HG02642 (cell line): ENCODE measurements around the gene TRAPPC6A.

Experiments
- ATAC-seq: cut with Tn5 transposase; IDR thresholded peaks from one replicate; pipeline ENCODE4 v1.9.1; 2021; ENCODE audit warnings: mild to moderate bottlenecking; ENCODE audit not compliant: unreplicated experiment, poor library complexity

TRAPPC6A gene

DNA sequence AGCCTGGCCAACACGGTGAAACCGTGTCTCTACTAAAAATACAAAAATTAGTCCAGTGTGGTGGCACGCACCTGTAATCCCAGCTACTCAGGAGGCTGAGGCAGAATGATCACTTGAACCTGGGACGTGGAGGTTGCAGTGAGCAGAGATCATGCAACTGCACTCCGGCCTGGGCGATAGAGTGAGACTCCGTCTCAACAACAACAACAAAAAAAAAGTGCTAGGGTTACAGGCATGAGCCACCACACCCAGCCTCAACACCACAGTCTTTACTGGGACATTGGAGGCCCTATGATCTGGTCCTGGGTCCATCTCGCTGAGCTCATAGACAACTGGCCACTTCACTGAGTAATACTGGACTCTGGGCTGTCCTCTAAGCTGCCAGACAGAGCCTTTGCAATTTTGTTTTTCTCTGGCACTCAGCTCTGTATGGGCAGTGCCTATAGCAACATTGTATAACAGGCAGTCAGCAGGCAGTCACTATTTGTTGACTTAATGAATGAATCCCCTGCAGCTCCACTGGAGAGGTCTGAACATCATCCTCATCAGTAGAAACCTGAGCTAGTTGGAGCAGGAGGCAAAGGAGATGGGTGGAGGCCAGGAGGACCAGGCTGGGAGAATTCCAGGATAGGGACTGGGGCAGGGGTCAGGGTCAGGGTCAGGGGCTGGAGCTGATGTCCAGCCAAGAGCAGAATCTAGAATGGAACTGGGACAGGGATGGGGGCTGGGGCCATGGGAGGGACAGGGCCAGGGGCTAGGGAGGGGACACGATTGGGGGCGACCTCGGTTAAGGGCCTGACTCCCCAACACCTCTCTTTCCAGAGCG lies 8.7 kb upstream of the TRAPPC6A start:
- no peak for ATAC-seq

DNA sequence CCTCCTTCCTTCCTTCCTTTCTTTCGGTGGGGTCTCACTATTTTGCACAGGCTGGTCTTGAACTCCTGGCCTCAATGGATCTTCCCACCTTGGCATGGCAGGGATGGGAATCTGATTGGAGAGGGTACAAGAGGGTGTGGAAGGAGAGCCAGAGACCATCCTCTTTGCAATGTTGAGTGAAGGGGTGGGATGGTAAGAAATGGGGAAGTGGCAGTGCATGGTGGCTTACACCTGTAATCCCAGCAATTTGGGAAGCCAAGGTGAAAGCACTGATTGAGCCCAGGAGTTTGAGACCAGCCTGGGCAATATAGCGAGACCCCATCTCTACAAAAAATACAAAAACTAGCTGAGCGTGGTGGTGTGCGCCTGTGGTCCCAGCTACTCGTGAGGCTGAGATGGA lies 6.1 kb upstream of the TRAPPC6A start:
- no peak for ATAC-seq

DNA sequence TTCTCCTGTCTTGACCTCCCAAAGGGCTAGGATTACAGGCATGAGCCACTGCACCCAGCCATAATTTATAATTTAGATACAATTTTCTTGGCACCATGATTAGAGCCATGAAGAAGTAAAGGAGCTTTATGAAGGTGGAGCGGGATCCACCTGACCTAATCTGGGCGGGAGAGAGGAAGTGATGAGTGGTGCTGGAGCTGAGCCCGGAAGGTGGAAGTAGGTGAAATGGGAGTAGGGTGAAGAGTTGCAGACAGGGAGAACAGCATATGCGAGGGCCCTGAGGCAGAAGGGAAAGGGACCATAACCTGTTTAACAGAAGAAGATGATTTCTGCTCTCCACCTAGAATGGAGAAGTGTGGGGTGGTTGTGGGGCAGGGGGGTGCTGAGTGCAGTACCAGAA lies 4.7 kb upstream of the TRAPPC6A start:
- ATAC-seq = no peak

DNA sequence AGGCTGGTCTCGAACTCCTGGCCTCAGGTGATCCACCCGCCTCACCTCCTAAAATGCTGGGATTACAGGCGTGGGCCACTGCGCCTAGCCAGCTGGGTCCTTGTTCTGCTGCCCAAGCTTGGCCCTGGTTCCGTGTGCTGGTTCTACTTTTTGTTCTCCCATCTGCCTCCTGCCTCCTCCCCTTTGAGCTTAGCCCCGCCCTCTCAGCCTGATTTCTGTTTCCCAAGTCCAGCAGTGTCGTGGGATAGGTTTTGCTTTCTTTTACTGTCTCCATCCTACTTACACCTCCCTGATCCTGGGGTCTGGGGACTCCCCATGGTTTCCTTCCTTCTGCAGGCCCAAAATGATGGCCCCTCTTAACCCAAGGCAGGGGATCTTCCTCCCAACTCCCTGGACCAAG lies 2.9 kb upstream of the TRAPPC6A start:
- no peak for ATAC-seq

DNA sequence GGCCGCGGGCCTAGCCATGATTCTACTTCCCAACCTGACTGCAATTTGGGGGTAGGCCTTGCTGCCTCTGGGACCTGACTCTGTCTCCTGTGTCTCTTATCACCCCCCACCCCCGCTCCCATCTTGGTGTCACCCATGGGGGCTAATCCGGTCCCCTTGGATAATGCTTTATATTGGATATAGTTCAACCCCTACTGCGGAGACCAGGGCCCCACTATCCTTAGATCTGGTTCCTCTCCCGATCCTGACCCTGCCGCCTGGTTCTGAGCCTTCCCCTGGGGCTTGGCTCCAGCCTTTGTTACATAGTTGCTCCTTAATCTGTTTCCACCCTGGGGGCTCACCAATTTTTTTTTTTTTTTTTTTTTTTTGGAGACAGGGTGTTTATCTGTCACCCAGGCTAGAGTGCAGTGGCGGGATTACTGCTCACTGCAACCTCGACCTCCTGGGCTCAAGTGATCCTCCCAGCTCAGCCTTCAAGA lies 1.9 kb upstream of the TRAPPC6A start:
- no peak for ATAC-seq

DNA sequence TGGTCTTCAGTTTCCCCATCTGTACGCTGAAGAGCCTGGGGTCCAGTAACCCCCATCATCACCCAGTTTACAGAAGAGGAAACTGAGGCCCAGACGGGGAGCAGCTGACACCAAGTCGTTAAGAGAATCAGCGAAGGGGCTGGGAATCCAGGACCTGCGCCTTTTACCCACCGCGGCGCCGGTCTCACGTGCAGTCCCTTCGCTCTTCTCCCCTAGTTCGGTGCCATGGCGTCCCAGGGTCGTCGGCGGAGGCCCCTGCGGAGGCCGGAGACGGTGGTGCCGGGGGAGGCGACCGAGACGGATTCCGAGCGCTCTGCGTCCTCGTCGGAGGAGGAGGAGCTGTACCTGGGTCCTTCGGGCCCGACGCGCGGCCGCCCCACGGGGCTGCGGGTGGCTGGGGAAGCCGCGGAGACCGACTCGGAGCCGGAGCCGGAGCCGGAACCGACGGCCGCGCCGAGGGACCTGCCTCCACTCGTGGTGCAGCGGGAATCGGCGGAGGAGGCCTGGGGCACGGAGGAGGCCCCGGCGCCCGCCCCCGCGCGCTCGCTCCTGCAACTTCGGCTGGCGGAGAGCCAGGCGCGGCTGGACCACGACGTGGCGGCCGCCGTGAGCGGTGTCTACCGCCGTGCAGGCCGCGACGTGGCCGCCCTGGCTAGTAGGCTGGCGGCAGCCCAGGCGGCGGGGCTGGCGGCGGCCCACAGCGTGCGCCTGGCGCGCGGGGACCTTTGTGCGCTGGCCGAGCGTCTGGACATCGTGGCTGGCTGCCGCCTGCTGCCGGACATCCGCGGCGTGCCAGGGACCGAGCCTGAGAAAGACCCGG lies 1.2 kb upstream of the TRAPPC6A start:
- peak; percentile 6 for ATAC-seq

DNA sequence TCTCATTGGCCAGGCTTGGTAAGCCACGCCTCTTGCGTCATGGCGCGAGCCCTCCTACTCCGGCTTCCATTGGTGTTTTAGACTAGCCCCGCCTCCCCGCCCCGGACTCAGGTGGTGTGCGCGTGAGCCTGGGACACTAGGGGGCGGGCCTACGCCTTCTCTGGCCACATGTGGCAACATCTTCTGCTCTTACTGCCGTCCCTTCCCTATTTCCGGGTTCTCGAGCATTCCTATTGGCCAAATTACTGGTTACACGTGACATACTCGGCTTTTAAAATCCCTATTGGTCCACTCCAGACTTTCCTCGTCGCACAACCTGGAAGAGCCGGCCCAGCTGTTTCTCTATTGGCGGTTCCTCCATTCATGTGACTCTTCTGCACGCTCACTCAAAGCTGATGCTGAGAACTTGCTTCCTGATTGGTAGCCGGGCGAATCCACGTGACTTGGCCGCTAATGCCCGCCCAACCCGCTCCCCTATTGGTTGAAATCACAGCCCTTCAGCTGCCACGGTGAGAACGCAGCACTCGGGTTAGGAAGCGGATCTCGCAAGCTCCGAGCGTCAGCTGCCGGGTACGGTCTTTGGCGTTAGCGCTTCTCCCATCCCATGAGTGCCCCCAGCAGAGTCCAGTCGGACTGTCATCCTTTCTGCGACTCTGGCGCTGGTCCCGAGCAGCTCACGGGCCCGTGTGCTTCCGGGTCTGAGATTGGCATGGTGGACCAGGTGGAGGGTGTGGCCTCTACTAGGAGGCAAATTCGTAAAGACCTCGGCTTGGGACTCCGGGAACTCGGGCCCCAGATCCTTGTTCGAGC lies 430 bp upstream of the TRAPPC6A start, which contains the start of gene BLOC1S3:
TSS of gene BLOC1S3 (plus strand) at position 523 of the 810 bp plus-strand sequence. CDS start 513 bp downstream, outside the sequence.
- peak; percentile 83 for ATAC-seq

DNA sequence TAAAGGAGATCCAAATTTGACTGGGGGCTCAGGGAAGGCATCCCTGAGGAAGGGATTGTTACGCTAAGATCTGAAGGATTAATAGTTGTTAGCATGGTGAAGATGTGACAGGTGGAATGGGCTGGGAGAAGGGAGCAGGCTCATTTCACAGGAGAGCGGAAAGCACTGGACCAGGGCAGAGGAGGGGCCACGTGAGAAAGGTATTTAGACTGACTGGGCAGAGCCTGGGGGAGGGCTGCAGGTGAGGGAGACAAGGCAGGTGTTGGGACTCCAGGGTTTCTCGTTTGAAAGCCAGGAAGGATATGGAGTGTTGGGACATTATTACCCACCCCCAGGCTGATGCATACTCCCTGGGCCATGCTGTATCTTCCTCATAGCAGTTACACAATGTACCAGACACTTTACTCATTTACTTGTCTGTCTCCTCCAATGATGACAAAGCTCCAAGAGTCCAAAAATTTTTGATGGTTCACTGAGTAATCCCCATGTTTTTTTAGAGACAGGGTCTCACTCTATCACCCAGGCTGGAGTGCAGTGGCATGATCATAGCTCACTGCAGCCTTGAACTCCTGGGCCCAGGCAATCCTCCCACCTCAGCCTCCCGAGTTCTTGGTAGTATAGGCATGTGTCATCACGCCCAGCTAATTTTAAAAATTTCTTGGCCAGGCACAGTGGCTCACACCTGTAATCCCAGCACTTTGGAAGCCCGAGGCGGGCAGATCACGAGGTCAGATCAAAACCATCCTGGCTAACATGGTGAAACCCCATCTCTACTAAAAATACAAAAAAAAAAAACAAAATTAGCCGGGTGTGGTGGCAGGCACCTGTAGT lies 2.3 kb downstream of the TRAPPC6A start:
- no peak for ATAC-seq

DNA sequence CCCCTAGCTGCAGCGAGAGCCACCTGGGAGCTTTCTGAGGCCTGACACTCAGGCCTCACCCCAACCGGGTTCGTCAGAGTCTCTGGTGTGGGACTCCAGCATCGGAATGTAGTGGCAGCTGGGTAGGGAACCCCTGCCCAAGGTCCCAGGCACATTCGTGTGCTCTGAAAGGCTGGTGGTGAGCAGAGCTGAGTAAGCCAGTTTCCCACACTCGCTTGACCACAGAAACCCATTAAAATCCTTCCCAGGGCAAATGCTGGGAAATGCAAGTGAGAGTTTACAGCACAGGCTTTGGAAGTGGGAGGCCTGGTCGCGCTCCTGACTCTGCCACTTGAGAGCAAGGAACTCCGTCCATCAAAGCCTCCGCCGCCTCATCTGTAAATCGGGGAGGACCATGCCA lies 4.2 kb downstream of the TRAPPC6A start:
- ATAC-seq = no peak

DNA sequence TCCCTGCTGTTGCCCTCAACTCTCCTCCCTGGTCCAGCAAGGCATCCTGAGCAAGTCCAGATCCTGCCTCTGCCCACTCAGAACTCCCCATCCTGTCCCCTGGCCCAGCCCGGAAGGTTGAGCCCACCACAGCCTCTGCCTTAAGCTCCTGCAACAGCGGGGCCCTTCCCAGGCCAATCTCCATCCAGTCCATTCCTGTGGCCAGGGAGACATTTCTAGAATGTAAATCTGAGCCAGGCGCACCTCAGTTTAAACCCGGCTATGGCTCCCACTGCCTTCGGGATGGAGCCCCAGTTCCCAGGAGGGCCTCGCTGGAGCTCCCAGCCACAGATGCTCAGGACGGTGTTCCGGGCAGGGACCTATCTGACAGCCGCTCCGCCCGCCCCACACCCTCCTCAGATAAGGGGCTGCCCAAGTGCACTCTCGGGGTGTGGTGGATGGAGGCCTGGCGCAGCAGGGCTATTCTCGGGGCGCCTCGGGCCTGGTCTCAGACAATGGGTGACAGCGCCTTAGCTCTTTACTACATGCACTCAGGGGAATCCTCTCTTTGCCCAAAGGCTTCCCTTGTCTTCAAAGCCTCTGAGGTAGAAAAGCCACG lies 5.3 kb downstream of the TRAPPC6A start:
- no peak for ATAC-seq

DNA sequence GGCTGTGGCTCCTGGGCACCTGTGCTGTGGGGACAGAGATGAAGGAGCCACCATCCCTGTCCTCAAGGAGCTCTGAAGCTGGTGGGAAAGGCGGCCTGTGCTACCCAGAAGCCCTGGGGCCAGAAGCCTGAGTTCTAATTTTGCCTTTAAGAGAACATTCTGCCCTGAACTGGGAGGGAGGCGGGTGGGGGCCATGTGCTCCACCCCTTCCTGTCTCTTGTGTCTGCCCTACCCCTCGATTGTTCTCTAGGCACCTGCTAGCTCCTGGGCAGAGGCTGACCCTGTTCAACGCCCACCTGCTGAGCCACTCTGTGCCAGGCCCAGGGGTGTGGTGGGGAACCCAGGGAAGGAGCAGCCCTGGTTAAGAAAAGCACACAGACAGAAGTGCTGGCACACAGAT lies 5.9 kb downstream of the TRAPPC6A start:
- ATAC-seq = no peak

DNA sequence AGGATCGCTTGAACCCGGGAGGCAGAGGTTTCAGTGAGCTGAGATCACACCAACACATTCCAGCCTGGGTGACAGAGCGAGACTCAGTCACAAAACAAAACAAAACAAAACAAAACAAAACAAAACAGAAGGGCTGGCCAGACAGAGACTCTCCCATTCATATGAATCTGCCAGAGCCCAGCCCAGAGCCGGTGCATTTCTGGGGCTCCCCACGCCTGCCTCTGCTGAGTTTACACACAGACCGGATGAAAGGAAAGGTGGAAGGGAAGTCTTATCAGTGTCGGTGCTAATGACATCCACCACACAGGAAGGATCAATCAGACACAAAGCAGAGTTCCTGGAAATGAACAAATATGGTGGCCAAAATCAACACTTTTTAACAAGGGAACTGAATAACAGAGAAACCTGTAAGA lies 6.8 kb downstream of the TRAPPC6A start:
- ATAC-seq = no peak

DNA sequence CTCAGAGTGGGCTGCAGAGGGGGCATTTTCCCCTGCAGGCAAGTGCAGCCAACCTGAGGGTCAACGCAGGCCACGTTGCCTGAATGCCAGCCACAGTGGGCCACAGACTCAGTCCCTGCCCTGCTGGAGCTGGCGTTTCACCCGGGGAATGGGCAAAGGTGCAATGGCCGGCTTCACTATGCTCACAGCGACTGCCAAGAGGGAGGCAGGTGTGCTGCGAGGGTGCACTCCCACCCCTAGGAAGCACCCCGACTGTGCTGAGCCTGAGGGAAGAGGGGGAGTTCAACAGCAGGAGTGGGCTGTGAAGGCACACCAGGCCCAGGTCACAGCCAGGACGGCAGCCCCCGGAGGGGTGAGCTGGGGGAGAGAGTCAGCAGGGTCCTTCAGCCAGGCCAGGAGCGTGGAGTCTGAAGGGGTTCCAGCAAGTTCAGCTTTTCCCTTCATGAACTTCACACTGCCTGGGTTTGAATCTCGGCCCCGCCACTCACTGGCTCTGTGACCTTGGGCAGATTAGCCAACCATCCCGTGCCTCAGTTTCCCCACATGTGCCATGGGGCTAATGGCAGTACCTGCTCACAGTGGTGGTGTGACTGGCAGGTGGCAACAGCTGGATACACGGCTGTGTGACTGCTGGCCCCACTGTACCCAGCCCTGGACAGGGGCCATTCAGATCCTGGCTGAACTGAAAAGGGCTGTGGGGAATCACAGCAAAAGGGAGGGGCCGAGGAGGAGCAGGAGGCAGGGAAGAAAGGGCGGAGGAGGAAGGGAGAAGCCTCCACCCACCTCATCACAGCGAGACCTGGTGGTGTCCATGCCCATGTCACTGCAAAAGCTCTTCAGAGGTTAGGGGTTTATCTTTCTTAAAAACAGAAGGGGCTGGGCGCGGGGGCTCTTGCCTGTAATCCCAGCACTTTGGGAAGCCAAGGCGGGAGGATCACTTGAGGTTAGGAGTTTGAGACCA lies 7.6 kb downstream of the TRAPPC6A start:
- ATAC-seq = no peak

DNA sequence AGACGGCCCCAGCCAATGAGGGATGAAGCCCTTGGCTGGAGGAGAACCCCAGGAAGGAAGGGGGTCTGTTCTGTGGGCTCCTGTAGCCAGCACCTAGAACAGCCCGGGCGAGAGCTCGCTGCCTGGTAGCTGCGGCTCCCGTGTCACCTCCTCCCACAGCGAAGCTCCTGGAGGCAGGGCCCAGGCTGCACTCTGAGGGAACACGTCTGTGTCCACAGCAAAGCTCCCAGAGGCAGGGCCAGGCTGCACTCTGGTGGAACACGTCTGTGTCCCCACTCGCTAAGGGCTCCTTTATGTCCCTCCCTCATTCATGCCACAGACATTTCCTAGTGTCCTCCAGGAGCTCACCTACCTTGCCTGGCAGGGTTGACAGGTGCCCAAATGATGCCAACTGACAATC lies 8.4 kb downstream of the TRAPPC6A start:
- no peak for ATAC-seq

DNA sequence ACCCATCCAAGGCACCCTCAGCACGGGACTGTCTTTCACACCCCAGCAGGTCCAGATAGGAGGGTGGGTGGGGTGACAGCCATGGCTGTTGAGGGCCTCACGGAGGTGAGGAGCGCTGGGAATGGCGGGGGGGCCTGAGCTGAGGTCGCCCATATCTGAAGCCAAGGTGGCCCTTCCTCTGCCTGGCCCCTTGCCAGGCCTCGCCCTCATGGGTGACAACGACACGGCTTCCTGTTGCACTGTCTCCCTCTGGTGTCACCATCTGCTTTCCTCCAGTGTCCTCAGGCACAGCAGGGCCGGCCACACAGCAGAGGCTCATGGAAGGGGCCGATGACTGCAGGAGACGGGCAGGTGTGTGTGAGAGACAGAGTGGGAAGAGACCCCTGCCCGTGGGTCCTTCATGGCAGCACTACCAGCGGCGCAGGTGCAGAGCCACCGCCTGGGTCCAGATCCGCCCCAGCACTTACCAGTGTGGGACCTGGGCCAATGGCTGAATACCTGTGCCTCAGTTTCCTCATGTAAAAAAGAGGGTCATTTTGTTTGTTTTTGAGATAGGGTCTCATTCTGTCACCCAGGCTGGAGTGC lies 9.2 kb downstream of the TRAPPC6A start:
- ATAC-seq = no peak

DNA sequence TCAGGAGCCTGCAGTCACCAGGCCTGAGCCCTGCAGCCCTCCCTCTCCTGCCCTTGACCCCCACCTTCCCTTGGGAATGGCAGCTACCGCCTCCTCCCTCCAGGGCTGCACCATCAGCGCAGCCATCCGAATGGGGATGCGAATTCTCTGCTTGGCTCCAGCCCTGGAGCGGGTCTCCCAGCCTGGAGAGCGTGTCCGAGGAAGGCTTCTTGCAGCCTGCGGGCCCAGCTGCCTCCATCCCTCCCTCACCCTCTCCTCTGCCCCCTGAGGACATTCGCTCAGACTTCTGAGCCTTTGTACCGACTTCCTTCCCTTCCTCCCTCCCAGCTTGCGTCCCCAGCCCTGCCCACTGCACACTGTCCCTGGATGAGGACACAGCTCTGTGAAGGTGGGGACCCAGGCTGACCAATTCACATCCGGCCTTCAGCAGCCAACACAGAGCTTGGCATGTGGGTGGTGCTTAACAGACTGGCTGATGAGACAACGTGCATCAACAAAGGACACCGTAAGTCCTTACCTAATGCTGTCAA lies 11.2 kb downstream of the TRAPPC6A start:
- ATAC-seq = no peak

DNA sequence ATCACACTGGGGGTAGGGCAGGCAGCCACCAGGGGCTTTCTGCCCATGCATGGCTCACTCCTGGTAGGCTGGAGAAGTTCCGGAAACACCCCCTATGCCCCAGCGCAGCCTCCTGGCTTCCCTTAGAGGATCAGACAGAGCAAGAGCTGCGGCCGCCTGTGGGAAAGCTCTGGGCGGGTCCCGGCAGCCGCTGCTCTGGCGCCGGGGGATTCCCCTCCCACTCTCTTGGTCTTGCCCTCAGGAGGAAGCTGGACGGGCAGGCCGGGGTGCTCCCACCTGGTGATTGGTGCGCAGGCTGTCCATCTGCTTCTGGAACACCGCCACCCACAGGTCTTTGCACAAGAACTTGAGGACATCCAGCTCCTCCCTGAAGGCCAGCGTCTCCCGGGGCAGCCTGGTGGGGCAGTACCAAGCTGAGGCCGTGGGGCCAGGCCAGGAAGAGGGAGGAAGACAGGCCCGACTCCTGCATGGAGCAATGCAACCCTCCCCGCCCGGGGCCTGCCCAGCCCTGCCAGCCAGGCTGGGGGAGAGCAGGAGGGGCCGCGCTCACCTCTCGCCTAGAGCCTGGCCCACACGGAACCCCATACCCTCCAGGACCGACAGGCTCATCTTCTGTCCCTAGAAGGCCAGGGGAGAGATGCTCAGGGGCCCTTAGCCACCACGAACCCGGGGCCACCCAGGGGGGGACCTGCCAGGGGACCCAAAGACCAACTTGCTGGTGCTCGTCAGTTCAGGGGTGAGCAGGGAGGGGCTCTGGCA lies 13.3 kb downstream of the TRAPPC6A start:
- ATAC-seq = peak; percentile 70
